ENCODE data around the gene JHY.

- TF ChIP-seq CTCF (conservative IDR thresholded peaks at IDR 0.05; ENCODE audit: low read length) = no peak
- TF ChIP-seq EZH2phosphoT487 (IDR thresholded peaks at IDR 0.05; ENCODE audit: borderline replicate concordance) = no peak
Measured at GRCh38 chr11:122852796-122853160, 29.8 kb upstream of the JHY start.
